ACHN (cell line): ENCODE data around the gene SOST.
"Not testable (repeated sequence)": the region's sequence is repeated elsewhere in the genome, so short reads cannot be mapped to it uniquely, and the experiment has no call there.

ENCODE experiments used
- DNase-seq: peaks from one replicate; pipeline ENCODE4 v3.0.0-alpha.2; 2015
- in situ Hi-C: cut with HindIII; loops from 2 replicates; pipeline ENCODE4 v1.10.0; 2017; ENCODE audit warnings: low sequenced_read_pairs, low pct_ligation_motif_present, low pct_unique_long_range_greater_than_20kb

Gene SOST

DNA sequence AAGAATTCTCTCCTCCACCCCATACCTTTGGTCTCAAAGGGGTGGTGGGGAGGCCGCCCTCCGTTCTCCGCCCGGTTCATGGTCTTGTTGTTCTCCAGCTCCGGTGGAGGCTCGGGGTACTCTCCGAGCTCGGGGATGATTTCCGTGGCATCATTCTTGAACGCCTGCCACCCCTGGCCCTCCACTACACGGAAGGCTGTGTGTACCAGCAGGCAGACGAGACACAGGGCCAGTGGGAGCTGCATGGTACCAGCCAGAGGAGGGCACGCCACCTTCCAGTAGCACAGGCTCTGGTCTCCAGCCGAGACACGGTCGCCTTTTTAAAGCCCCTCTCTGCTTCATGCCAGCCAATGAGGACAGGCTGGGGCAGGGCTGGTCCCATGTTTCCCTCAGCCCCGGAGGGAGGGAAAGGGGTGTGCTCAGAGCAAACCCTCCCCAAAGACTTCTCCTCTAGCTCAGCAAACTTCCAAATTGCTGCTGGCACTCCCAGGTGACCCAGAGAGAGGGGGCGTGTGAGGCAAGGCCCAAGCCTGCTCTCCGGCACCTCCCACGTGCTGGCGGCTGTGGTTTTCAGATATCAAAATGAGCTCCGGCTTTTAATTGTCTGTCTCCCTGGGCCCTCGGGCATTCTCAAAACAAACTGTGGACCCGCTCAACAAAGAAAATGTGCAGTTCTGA, at the start of gene SOST:
TSS of gene SOST (minus strand) at position 295 of the 678 bp plus-strand sequence. CDS start at position 245, 50 bp downstream.
- no peak for DNase-seq

DNA sequence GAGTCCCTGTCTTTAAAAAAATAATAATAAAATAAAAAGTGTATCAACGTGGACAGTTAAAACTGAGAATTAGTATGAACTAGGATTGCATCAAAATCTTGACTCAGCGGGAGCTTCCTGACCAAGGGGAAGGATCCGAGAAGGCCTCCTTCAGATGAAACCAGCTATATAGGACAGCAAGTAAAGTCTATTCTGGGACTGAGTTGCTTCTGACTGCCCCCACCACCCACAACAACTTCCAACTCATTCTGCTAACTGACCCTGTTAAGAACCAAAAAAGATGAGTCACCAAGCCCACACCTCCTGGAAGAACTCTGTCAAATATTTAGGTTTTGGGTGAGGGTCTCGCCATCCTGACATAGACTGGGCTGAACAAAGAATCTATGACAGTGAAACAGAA, 49.5 kb upstream of the SOST start:
- no peak for DNase-seq
- in situ Hi-C loops: no loop called here

More for the DNA sequence above, at the start of gene SOST:
- in situ Hi-C loops: loop anchor here (5.0 kb wide), 1 partner anchor 56 kb away; no protein-coding TSS in a partner anchor

- no peak for DNase-seq
- in situ Hi-C loops: no loop called here
Observed at GRCh38 chr17:43805117-43805516, 46.5 kb upstream of the SOST start.

- in situ Hi-C loops: no loop called here
- no peak for DNase-seq
Observed at GRCh38 chr17:43803758-43804157, 45.2 kb upstream of the SOST start.

DNA sequence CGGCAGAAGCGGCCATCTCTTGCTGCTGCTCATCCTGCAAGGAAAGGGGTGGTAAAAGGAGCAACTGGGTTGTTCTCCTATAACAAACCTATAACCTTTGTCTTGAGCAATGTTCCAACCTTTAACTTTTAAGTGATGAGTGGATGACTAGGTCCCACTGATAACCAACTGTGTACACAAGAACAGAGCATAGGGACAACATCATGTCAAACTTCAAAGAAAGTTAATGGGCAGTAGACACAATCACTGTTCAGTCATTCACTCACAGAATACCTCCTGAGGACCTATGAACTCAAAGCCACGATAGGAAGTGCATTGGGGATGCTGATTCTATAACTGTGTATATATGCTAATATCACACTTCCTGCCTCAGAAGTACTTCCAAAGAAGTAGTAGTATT, 43.3 kb upstream of the SOST start:
- in situ Hi-C loops: no loop called here
- no peak for DNase-seq

DNA sequence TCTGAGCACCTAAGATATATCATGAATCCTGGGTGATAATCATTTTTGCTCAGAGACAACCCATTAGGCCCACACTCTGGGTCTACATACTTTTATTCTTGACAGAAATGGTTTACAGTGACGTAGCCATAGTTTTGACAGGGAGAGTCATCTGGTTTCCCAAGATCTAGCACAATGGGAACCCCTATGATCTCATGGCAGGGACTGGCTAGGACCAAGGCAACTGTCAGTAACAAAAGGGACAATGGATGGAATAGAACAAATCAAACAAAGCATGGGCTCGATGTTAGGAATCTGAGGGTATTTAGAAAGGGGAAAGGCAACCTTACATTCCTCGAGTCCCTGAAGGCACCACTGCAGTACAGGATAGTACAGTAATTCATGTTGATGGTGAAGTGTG, 42.1 kb upstream of the SOST start:
- DNase-seq: no peak
- in situ Hi-C loops: no loop called here

DNA sequence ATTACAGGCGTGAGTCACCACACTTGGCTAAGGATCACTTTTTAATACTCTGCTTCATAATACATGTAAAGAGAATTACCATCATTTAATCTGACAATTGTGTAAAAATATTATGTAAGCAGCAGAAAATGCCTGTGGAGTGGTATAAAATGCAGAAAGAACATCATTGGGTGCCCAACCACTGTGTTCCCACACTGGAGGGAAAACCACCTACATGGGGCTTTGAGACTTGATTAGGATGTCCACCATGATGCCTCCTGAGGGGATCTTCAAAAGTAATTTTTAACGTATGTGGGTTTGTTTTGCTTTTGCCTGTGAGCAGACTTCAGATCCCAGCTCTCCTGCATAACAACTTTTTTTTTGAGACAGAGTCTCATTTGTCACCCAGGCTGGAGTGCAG, 40.5 kb upstream of the SOST start:
- DNase-seq: no peak
- in situ Hi-C loops: no loop called here

DNA sequence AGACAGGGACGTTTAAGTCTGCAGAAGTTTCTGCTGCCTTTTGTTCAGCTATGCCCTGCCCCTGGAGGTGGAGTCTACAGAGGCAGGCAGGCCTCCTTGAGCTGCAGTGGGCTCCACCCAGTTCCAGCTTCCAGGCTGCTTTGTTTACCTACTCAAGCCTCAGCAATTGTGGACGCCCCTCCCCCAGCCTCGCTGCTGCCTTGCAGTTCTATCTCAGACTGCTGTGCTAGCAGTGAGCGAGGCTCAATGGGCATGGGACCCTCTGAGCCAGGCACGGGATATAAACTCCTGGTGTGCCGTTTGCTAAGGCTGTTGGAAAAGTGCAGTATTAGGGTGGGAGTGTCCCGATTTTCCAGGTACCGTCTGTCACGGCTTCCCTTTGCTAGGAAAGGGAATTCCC, 39.4 kb upstream of the SOST start:
- in situ Hi-C loops, DNase-seq: not testable (repeated sequence)

DNA sequence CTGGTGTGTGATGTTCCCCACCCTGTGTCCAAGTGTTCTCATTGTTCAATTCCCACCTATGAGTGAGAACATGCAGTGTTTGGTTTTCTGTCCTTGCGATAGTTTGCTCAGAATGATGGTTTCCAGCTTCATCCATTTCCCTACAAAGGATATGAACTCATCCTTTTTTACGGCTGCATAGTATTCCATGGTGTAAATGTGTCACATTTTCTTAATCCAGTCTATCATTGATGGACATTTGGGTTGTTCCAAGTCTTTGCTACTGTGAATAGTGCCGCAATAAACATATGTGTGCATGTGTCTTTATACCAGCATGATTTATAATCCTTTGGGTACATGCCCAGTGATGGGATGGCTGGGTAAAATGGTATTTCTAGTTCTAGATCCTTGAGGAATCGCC, 34.1 kb upstream of the SOST start:
- DNase-seq, in situ Hi-C loops: not testable (repeated sequence)

- DNase-seq: peak; percentile 51
- in situ Hi-C loops: no loop called here
Observed at GRCh38 chr17:43791589-43791988, 33.0 kb upstream of the SOST start.

- in situ Hi-C loops: no loop called here
- DNase-seq: peak; percentile 18
Observed at GRCh38 chr17:43790311-43790940, 31.8 kb upstream of the SOST start.

- in situ Hi-C loops: no loop called here
Observed at GRCh38 chr17:43789482-43789881, 30.9 kb upstream of the SOST start.

DNA sequence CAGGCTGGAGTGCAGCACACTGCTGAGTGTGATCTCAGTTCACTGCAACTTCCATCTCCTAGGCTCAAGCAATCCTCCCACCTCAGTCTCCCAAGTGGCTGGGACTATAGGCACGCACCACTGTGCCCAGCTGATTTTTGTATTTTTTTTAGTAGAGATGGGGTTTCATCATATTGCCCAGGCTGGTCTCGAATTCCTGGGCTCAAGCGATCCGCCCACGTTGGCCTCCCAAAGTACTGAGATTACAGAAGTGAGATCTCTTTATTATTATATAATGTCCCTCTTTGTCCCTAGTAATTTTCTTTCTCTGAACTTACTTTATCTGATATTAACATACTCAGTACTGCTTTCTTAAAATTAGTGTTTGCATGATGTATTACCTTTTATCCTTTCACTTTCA, 29.9 kb upstream of the SOST start:
- DNase-seq: no peak
- in situ Hi-C loops: no loop called here

More at GRCh38 chr17:43789482-43789881, 30.9 kb upstream of the SOST start:
- no peak for DNase-seq

GRCh38 chr17:43787728-43788127, 29.1 kb upstream of the SOST start:
- in situ Hi-C loops: no loop called here
- no peak for DNase-seq

DNA sequence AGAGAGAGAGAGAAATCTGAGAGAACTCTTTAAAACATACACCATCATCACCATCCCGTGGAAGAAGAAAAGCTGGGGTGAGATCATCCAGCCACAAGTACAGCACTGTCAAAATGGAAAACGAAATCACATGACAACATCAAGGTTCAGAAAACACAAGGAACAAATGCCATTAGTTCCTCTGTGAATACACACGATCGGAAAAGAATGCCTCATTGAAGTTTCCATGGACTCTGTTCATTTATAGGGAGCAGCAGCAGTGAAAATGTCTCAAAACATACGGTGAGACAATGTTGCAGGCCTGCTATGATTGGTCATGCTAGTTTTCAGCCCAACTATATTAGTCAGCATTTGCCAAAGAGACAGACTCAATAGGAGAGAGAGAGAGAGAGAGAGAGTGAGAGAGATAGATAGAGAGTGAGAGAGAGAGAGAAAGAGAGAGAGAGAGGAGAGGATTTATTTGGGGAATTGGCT, 26.1 kb upstream of the SOST start:
- in situ Hi-C loops: no loop called here
- DNase-seq: no peak

GRCh38 chr17:43784068-43784467, 25.5 kb upstream of the SOST start:
- DNase-seq: no peak
- in situ Hi-C loops: no loop called here

GRCh38 chr17:43782913-43783680, 24.5 kb upstream of the SOST start:
- no peak for DNase-seq
- in situ Hi-C loops: no loop called here

GRCh38 chr17:43780135-43780534, 21.5 kb upstream of the SOST start, which contains the start of gene CFAP97D1:
CFAP97D1 (plus strand) TSS chr17:43780435; CDS start chr17:43780463, 28 bp downstream.
- in situ Hi-C loops: no loop called here
- no peak for DNase-seq
